Keratinocyte (primary cell): ENCODE measurements around the gene SLITRK3. TPM values are rescaled to one million over a fixed set of nuclear protein-coding genes. Genes with fewer than 3 reads are reported as not detected.

ENCODE experiments used
- DNase-seq: peaks from one replicate; pipeline ENCODE4 v3.0.0-alpha.2; 2011; ENCODE audit warnings: low read depth, missing footprints, low spot score
- FAIRE-seq: peaks from 2 replicates; lab custom pipeline; 2011; peaks lifted over from hg19 to GRCh38; lab: Jason Lieb, UNC
- H2AFZ ChIP-seq: 2 replicates; pipeline ENCODE4 v1.6.0; 2012; ENCODE audit warnings: low read length, control low read depth, inconsistent platforms; ENCODE audit not compliant: control insufficient read depth
- H3K27ac ChIP-seq: 2 replicates; pipeline ENCODE4 v1.5.1; 2011; ENCODE audit warnings: low read length; ENCODE audit not compliant: control insufficient read depth, insufficient read depth
- H3K27me3 ChIP-seq: 3 replicates; pipeline ENCODE4 v1.6.0; 2011; ENCODE audit warnings: low read length; ENCODE audit not compliant: control insufficient read depth, insufficient read depth; ENCODE audit errors: extremely low read depth
- H3K36me3 ChIP-seq, 2 experiments: 2 replicates in 1 of 2; 3 replicates in 1 of 2; pipeline ENCODE4 v1.5.1; 2011; ENCODE audit warnings: low read length in 2 of 2, mild to moderate bottlenecking in 1 of 2; ENCODE audit not compliant: control insufficient read depth in 2 of 2, insufficient read depth in 2 of 2; ENCODE audit errors: extremely low read depth in 1 of 2
- H3K4me1 ChIP-seq: 3 replicates; pipeline ENCODE4 v1.5.1; 2011; ENCODE audit warnings: low read length; ENCODE audit not compliant: control insufficient read depth, insufficient read depth; ENCODE audit errors: extremely low read depth
- H3K4me2 ChIP-seq: 3 replicates; pipeline ENCODE4 v1.6.0; 2011; ENCODE audit warnings: low read depth, low read length; ENCODE audit not compliant: control insufficient read depth, insufficient read depth; ENCODE audit errors: extremely low read depth
- H3K4me3 ChIP-seq, 3 experiments: fragments of 200-600 bp in 1 of 3; sonication (generic) in 1 of 3; 2 replicates in 2 of 3; 3 replicates in 1 of 3; pipeline ENCODE4 v1.5.1; 2011 to 2016; ENCODE audit warnings: low read length in 3 of 3, mild to moderate bottlenecking in 3 of 3, control low read depth in 2 of 3, inconsistent platforms in 1 of 3, low read depth in 1 of 3, mixed read lengths in 1 of 3, mixed run types in 1 of 3, moderate library complexity in 1 of 3; ENCODE audit not compliant: control insufficient read depth in 2 of 3, insufficient read depth in 2 of 3; ENCODE audit errors: extremely low read depth in 1 of 3
- H3K79me2 ChIP-seq: 2 replicates; pipeline ENCODE4 v1.6.0; 2012; ENCODE audit warnings: low read length; ENCODE audit not compliant: control insufficient read depth, insufficient read depth
- H3K9ac ChIP-seq: 3 replicates; pipeline ENCODE4 v1.6.0; 2011; ENCODE audit warnings: low read length; ENCODE audit not compliant: control insufficient read depth, insufficient read depth; ENCODE audit errors: extremely low read depth
- H3K9me1 ChIP-seq: 3 replicates; pipeline ENCODE4 v1.6.0; 2011; ENCODE audit warnings: low read length; ENCODE audit not compliant: control insufficient read depth, insufficient read depth; ENCODE audit errors: extremely low read depth
- H3K9me3 ChIP-seq: 2 replicates; pipeline ENCODE4 v1.5.1; 2012; ENCODE audit warnings: low read depth, low read length; ENCODE audit not compliant: control insufficient read depth
- H4K20me1 ChIP-seq: 3 replicates; pipeline ENCODE4 v1.6.0; 2011; ENCODE audit warnings: low read length; ENCODE audit not compliant: control insufficient read depth, insufficient read depth; ENCODE audit errors: extremely low read depth
- EZH2 ChIP-seq: IDR thresholded peaks from one replicate; pipeline ENCODE4 v1.6.1; 2012; ENCODE audit warnings: inconsistent platforms, mild to moderate bottlenecking, low read length, moderate library complexity
- dilution Hi-C: fragments of 300-500 bp; cut with MboI; formaldehyde crosslinking; loops from one replicate; pipeline ENCODE4 v1.7.0; 2020; ENCODE audit warnings: low sequenced_read_pairs; ENCODE audit not compliant: extremely low pct_ligation_motif_present
- polyA plus RNA-seq, 5 experiments: library from polyadenylated mRNA; depleted of rRNA in 3 of 5; stranded (reverse) in 3 of 5; stranded (forward) in 1 of 5; unstranded in 1 of 5; fragments of >200 nt; gene quantifications; 1 replicate in 1 of 5; 2 replicates in 3 of 5; 3 replicates in 1 of 5; pipeline versions ENCODE4 v1.2.1 to v1.2.3, GENCODE V29; 2011 to 2012; ENCODE audit warnings: missing spikeins in 2 of 5, low read depth in 1 of 5, low replicate concordance in 1 of 5
- TF ChIP-seq, protein P1 (sequence below), 3 experiments: IDR thresholded peaks in 1 of 3; conservative IDR thresholded peaks in 1 of 3; optimal IDR thresholded peaks in 1 of 3; 2 replicates in 2 of 3; 3 replicates in 1 of 3; pipeline versions ENCODE3 to v1.5.1; 2011; ENCODE audit warnings: low read length in 3 of 3, mild to moderate bottlenecking in 3 of 3, moderate library complexity in 2 of 3, control low read depth in 1 of 3, inconsistent platforms in 1 of 3; ENCODE audit not compliant: insufficient read depth in 2 of 3; ENCODE audit errors: extremely low read depth in 1 of 3

Gene SLITRK3
- polyA plus RNA-seq, 1 donor (not counting 4 experiments of a cell fraction or from before 2014, with no cell fraction given): not detected

DNA sequence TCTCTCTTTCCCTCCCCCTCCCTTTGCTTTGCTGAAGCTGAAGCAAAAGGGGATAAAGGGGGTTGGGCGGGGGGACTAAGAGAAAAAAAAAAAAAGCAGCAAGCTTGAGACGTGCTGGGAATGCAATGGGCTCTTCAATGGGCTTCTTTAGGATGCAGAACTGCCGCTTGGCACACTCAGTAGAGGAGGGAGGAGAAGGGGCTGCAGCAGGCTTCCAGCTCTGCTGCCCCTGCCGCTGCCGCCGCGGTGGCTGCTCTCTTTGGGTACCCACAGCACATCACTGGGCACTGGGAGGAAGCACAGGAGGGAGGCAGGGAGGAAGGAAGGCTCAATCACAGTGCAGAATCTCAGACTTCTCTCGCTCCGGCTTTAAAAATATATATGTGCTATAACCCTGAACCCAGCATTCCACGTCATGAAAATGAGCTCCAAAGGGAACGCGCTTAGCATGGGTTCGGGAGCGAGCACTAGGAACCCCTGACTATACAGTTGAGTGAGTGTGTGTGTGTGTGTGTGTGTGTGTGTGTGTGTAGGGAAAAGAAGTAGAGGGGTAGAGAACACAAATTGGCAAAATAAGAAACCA lies 3.5 kb downstream of the SLITRK3 start:
- Histone ChIP-seq H3K27ac (no peak overlapping the region), H4K20me1 (peaks cover 2% of the 10 kb centered on the region), H3K4me2 (no peak overlapping the region), H3K9ac (no peak overlapping the region), H3K79me2 (no peaks in the 10 kb centered on the region), H3K4me3 (no peak overlapping the region), H3K9me1 (no peaks in the 10 kb centered on the region), H2AFZ (no peak overlapping the region), H3K4me1 (no peaks in the 10 kb centered on the region), H3K9me3 (no peaks in the 10 kb centered on the region), H3K36me3 (no peaks in the 10 kb centered on the region), H3K27me3 (peaks cover 53% of the 10 kb centered on the region)
- FAIRE-seq (no peak), DNase-seq (no peak)
- no peak for TF ChIP-seq EZH2
- TF ChIP-seq, protein P1, sequence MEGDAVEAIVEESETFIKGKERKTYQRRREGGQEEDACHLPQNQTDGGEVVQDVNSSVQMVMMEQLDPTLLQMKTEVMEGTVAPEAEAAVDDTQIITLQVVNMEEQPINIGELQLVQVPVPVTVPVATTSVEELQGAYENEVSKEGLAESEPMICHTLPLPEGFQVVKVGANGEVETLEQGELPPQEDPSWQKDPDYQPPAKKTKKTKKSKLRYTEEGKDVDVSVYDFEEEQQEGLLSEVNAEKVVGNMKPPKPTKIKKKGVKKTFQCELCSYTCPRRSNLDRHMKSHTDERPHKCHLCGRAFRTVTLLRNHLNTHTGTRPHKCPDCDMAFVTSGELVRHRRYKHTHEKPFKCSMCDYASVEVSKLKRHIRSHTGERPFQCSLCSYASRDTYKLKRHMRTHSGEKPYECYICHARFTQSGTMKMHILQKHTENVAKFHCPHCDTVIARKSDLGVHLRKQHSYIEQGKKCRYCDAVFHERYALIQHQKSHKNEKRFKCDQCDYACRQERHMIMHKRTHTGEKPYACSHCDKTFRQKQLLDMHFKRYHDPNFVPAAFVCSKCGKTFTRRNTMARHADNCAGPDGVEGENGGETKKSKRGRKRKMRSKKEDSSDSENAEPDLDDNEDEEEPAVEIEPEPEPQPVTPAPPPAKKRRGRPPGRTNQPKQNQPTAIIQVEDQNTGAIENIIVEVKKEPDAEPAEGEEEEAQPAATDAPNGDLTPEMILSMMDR (optimal IDR thresholded peaks at IDR 0.05 in 1 of 3, IDR thresholded peaks at IDR 0.05 in 1 of 3, conservative IDR thresholded peaks at IDR 0.05 in 1 of 3; ENCODE audit: extremely low read depth in 1 of 3, insufficient read depth in 2 of 3, low read length in 3 of 3): no peak
- dilution Hi-C loops: no loop called here

DNA sequence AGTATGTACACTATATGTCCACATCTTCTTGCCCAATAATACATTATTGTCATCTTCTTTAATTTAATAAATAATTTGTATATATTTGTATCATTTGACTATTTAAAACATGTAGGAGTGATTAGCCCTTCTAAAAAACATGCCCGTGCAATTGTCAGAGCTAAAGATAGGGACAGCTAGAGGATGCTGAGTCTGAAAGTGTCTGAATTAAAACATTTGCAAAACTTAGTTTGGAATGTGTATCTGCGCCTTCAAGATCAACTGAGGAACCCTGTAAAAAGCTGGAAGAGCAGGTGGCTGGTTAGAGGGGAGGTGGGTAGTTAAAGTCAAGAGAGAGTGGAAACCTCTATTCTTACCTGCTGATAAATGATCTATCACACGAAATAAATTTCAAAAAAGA lies 4.7 kb downstream of the SLITRK3 start:
- H3K27ac ChIP-seq: no peak overlapping the region
- dilution Hi-C loops: no loop called here
- no peak overlapping the region for H3K4me3 ChIP-seq
- H4K20me1 ChIP-seq: peaks cover 2% of the 10 kb centered on the region
- no peak overlapping the region for H2AFZ ChIP-seq
- no peaks in the 10 kb centered on the region for H3K9me1 ChIP-seq
- FAIRE-seq (no peak), DNase-seq (no peak)
- no peaks in the 10 kb centered on the region for H3K4me1 ChIP-seq
- H3K36me3 ChIP-seq: no peaks in the 10 kb centered on the region
- H3K9me3 ChIP-seq: no peaks in the 10 kb centered on the region
- no peak overlapping the region for H3K4me2 ChIP-seq
- no peaks in the 10 kb centered on the region for H3K79me2 ChIP-seq
- no peak for TF ChIP-seq EZH2
- TF ChIP-seq, protein P1 (optimal IDR thresholded peaks at IDR 0.05 in 1 of 3, IDR thresholded peaks at IDR 0.05 in 1 of 3, conservative IDR thresholded peaks at IDR 0.05 in 1 of 3; ENCODE audit: extremely low read depth in 1 of 3, insufficient read depth in 2 of 3, low read length in 3 of 3): no peak
- peaks cover 41% of the 10 kb centered on the region for H3K27me3 ChIP-seq
- no peak overlapping the region for H3K9ac ChIP-seq
